Tibial nerve (tissue), 4 donors: ENCODE data around the gene LKAAEAR1. TPM values are rescaled to one million over a fixed set of nuclear protein-coding genes. Genes with fewer than 3 reads are reported as not detected.
A peak's percentile ranks its signal among the peaks of the same experiment; 100 is the strongest.

ENCODE experiments used
- DNase-seq, 2 donors: peaks; one replicate each; pipeline ENCODE4 v3.0.0-alpha.2; 2019; ENCODE audit warnings: low spot score in 2 of 2
- H3K27ac ChIP-seq, 4 donors: fragments of 200-600 bp; sonication (generic) in 3 of 4; one replicate each; pipeline ENCODE4 v1.5.1; 2017 to 2019; ENCODE audit warnings: mild to moderate bottlenecking in 1 of 4
- H3K27me3 ChIP-seq, 2 donors: fragments of 200-600 bp; sonication (generic) in 1 of 2; one replicate each; pipeline versions ENCODE4 v1.5.1 to v1.6.0; 2017 to 2019
- H3K36me3 ChIP-seq, 3 donors: fragments of 200-600 bp; sonication (generic); one replicate each; pipeline ENCODE4 v1.5.1; 2018 to 2019
- H3K4me1 ChIP-seq, 4 donors: fragments of 200-600 bp; sonication (generic) in 3 of 4; one replicate each; pipeline ENCODE4 v1.5.1; 2017 to 2019
- H3K4me3 ChIP-seq, 4 donors: fragments of 200-600 bp; sonication (generic) in 3 of 4; one replicate each; pipeline ENCODE4 v1.5.1; 2017 to 2019; ENCODE audit warnings: mild to moderate bottlenecking in 1 of 4, moderate library complexity in 1 of 4
- H3K9me3 ChIP-seq, 4 donors: fragments of 200-600 bp; sonication (generic) in 3 of 4; one replicate each; pipeline ENCODE4 v1.5.1; 2017 to 2019
- EP300 ChIP-seq, 2 donors: sonication (generic); formaldehyde crosslinking; IDR thresholded peaks; one replicate each; pipeline ENCODE4 v1.6.1; 2017; ENCODE audit warnings: antibody characterized with exemption in 2 of 2, mild to moderate bottlenecking in 1 of 2
- POLR2A ChIP-seq, 2 donors: fragments of 450-650 bp; IDR thresholded peaks; one replicate each; pipeline ENCODE4 v1.6.1; 2017; ENCODE audit warnings: antibody characterized with exemption in 2 of 2, mild to moderate bottlenecking in 2 of 2, moderate library complexity in 2 of 2
- WGBS, 2 donors: methylation state at CpG; one replicate each; pipeline ENCODE4 v1.1.5; 2018; 5-methylcytosine and 5-hydroxymethylcytosine counted together
- total RNA-seq, 4 donors: library from RNA; depleted of rRNA; stranded (reverse); fragments of >200 nt; gene quantifications; one replicate each; pipeline ENCODE4 v1.1.0, GENCODE V29; 2016
- TF ChIP-seq, protein P1 (sequence below), 5 experiments: fragments of 200-600 bp in 3 of 5; fragments of 450-650 bp in 2 of 5; sonication (generic) in 3 of 5; IDR thresholded peaks; one replicate each; pipeline ENCODE4 v1.5.1; 2016 to 2019; ENCODE audit warnings: antibody characterized with exemption in 5 of 5, mild to moderate bottlenecking in 3 of 5, moderate library complexity in 2 of 5

Gene LKAAEAR1
- total RNA-seq, 4 donors from 2014 or later = 0.59 to 1.3 (median 0.84) TPM; not detected in 1

DNA sequence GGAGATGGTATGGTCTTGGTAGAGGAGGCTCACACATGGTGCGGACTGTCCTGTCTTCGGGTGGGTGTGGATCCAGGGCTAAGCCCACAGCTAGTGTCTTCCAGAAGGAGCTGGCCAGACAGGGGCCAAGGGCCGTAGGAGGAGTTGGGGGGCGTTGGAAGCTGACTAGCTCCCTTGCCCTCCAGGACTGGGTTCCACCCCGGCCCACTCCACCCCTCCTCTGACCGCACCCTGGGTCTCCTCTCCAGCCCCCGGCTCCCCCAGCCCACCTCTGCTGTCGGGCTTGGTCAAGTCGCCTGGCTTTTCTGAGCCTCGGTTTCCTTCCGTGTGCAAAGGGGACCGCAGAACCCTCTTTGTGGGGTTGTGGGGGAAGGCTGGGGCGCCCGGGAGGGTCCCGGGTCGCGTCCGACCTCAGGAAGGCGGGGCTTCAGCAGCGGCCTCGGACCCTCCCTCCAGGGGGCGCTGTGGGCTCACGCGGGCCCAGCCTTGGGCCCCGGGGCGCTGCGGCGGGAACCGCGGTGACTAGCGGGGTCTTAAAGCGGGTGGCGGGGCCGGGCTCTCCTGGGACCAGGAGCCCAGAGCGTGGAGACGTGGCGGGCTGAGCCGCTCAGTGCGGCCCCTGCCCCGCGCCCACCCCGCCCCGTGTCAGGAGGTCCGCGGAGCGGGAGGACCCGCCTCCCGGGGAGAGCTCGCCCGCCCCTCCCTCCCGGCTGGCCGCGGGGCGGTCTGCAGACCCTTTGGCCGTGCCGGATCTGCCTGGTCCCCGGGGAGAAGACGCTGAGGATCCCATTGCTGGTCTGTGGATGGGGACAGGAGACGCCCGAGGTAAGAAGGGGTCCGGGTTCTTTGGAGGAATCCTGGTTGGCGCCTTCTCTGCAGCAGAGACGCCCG, 17.8 kb upstream of the LKAAEAR1 start:
- 8 to 12% methylated on average over 31 to 52 of the region's 64 CpGs for WGBS, 2 donors
- H3K4me3 ChIP-seq = peak overlapping the region in 2 of 4 donors; percentile 36 to 47
- H3K27me3 ChIP-seq = peaks cover 0 to 49% of the 10 kb centered on the region in 2 donors

DNA sequence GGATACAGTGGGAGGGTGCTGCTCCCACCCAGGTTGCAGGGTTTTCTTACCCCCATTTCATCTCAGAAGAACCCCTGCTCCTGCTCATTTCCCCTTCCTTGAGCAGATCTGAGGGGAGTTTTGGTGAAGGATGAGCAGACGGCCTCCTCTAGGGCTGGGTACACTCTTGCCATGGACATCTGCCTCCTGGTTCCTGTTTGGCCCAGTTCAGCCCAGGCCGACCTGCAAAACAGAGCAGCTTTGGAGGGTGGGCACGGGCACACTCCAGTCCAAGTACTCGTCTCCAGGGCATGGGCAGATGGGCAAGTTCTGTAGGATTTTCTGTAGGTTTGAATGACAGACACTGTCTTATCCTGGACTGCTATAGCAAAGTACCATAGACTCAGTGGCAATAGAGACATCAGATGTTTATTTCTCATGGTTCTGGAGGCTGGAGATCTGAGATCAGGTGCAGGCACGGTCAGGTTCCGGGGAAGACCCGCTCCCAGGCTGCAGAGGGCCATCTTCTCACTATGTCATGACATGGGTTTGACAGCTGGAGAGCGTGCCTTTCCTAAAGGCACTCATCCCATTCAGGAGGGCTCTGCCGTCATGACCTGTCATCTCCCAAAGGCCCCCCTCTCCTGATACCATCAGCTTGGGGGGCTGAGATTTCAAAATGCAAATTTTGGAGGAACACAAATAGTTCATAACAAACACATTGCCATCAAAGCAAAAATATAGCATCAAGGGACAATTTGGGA, 16.9 kb upstream of the LKAAEAR1 start:
- H3K27me3 ChIP-seq = peaks cover 0 to 49% of the 10 kb centered on the region in 2 donors
- H3K4me3 ChIP-seq = no peak overlapping the region
- WGBS, 2 donors = 94 to 98% methylated on average over 9 of the region's 9 CpGs
- DNase-seq = no peak
- no peak overlapping the region for H3K27ac ChIP-seq
- H3K4me1 ChIP-seq = peaks cover 0 to 12% (median 4%) of the 10 kb centered on the region in 4 donors
- H3K36me3 ChIP-seq = peaks cover 0 to 13% (median 0%) of the 10 kb centered on the region in 3 donors
- no peaks in the 10 kb centered on the region for H3K9me3 ChIP-seq
- no peak for TF ChIP-seq EP300 (IDR thresholded peaks at IDR 0.05)
- TF ChIP-seq, protein P1, sequence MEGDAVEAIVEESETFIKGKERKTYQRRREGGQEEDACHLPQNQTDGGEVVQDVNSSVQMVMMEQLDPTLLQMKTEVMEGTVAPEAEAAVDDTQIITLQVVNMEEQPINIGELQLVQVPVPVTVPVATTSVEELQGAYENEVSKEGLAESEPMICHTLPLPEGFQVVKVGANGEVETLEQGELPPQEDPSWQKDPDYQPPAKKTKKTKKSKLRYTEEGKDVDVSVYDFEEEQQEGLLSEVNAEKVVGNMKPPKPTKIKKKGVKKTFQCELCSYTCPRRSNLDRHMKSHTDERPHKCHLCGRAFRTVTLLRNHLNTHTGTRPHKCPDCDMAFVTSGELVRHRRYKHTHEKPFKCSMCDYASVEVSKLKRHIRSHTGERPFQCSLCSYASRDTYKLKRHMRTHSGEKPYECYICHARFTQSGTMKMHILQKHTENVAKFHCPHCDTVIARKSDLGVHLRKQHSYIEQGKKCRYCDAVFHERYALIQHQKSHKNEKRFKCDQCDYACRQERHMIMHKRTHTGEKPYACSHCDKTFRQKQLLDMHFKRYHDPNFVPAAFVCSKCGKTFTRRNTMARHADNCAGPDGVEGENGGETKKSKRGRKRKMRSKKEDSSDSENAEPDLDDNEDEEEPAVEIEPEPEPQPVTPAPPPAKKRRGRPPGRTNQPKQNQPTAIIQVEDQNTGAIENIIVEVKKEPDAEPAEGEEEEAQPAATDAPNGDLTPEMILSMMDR (IDR thresholded peaks at IDR 0.05) = no peak
- no peak for TF ChIP-seq POLR2A (IDR thresholded peaks at IDR 0.05)

More for the DNA sequence above, 17.8 kb upstream of the LKAAEAR1 start:
- H3K4me1 ChIP-seq = peaks cover 0 to 12% (median 4%) of the 10 kb centered on the region in 4 donors
- TF ChIP-seq, protein P1 (IDR thresholded peaks at IDR 0.05) = peak; percentile 30 to 56 (median 47)
- no peak for TF ChIP-seq POLR2A (IDR thresholded peaks at IDR 0.05)
- H3K36me3 ChIP-seq = peaks cover 0 to 13% (median 0%) of the 10 kb centered on the region in 3 donors
- DNase-seq = no peak
- H3K9me3 ChIP-seq = no peaks in the 10 kb centered on the region
- no peak overlapping the region for H3K27ac ChIP-seq

DNA sequence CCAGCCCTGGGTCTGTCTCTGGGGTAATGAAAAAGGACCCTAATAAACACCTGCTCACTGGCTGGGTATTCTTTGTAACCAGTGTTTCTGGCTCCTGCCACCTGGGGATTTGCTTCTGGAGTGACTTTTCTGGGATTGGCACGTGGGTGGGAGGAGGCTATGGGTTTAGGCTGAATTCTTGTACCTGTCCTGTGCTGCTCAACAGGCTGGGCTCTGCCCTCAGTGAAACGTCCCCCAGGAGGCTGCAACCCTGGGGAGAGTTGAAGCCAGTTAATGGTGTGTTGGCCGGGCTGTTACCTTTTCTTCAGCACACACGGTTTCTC, 16.3 kb upstream of the LKAAEAR1 start:
- no peaks in the 10 kb centered on the region for H3K9me3 ChIP-seq
- no peak overlapping the region for H3K4me3 ChIP-seq
- peaks cover 0 to 13% (median 0%) of the 10 kb centered on the region in 3 donors for H3K36me3 ChIP-seq
- H3K27me3 ChIP-seq = peaks cover 0 to 49% of the 10 kb centered on the region in 2 donors
- no peak overlapping the region for H3K27ac ChIP-seq
- DNase-seq = no peak
- TF ChIP-seq, protein P1 (IDR thresholded peaks at IDR 0.05) = no peak
- no peak for TF ChIP-seq POLR2A (IDR thresholded peaks at IDR 0.05)
- TF ChIP-seq EP300 (IDR thresholded peaks at IDR 0.05) = no peak
- H3K4me1 ChIP-seq = peaks cover 0 to 12% (median 4%) of the 10 kb centered on the region in 4 donors
- WGBS, 2 donors = 75 to 80% methylated on average over 4 of the region's 4 CpGs

DNA sequence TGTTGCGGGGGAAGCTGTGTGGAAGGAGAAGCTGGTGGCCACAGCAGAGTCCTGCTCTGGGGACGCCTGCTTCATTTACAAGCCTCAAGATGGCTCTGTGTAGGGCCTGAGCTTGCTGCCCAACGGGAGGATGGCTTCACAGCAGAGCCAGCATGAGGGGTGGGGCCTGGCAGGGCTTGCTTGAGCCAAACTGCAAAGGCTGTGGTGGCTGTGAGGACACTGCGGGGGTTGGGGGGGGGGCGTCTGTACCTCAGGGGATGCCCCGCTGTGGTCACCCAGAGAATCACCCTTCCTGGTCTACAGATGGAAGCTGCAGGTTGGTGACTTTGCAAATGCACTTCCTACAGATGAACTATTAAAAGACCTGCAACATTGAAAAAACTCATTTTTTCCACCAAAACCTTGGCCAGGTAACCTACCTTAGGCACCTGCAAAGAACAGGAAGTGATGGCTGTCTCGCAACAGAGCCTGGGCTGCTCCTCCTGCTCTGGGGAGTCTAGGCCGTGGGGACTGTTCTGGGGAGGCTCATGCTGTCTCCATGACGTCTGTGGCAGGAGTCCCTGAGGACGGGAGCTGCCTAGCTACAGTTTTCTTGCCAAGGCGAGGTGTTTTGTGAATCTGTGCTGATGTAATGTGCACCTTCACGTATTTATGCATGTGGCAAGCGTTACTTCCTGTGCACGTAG, 15.8 kb upstream of the LKAAEAR1 start:
- no peaks in the 10 kb centered on the region for H3K9me3 ChIP-seq
- no peak overlapping the region for H3K27ac ChIP-seq
- H3K4me3 ChIP-seq = no peak overlapping the region
- TF ChIP-seq EP300 (IDR thresholded peaks at IDR 0.05) (no peak), POLR2A (IDR thresholded peaks at IDR 0.05) (no peak)
- TF ChIP-seq, protein P1 (IDR thresholded peaks at IDR 0.05) = no peak
- H3K27me3 ChIP-seq = peaks cover 0 to 48% of the 10 kb centered on the region in 2 donors
- 79 to 89% methylated on average over 14 of the region's 14 CpGs for WGBS, 2 donors
- DNase-seq = no peak
- H3K36me3 ChIP-seq = peaks cover 0 to 13% (median 0%) of the 10 kb centered on the region in 3 donors
- peaks cover 0 to 12% (median 4%) of the 10 kb centered on the region in 4 donors for H3K4me1 ChIP-seq
